ENCODE results near the gene REG3A.

REG3A gene

DNA sequence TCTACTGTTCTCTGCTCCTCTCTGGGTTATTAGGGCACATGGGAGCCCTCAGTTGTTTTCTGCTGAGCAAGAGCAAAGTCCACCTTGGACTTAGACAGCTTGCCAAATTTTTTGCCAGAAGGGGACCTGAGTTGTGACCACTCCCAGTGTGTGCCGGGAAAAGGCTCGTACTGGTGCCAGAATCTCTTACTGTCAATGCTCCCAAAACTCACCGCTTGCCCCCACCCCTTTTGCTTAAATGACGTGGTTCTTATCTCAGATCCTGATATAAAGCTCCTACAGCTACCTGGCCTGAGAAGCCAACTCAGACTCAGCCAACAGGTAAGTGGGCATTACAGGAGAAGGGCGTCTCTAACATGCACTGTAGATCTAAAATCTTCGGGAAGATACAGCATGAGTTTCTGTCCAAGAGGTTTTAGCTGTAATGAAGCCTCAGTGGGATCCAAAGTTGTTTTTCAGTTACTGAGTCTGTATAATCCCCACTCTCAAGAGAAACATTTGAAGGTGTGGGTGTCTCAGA, 39.3 kb downstream of the REG3A start, which contains the start of gene REG1A:
REG1A (plus strand) TSS at position 295 of the 520 bp plus-strand sequence. CDS start 374 bp downstream, outside the sequence.
- DNase-seq = no peak

DNA sequence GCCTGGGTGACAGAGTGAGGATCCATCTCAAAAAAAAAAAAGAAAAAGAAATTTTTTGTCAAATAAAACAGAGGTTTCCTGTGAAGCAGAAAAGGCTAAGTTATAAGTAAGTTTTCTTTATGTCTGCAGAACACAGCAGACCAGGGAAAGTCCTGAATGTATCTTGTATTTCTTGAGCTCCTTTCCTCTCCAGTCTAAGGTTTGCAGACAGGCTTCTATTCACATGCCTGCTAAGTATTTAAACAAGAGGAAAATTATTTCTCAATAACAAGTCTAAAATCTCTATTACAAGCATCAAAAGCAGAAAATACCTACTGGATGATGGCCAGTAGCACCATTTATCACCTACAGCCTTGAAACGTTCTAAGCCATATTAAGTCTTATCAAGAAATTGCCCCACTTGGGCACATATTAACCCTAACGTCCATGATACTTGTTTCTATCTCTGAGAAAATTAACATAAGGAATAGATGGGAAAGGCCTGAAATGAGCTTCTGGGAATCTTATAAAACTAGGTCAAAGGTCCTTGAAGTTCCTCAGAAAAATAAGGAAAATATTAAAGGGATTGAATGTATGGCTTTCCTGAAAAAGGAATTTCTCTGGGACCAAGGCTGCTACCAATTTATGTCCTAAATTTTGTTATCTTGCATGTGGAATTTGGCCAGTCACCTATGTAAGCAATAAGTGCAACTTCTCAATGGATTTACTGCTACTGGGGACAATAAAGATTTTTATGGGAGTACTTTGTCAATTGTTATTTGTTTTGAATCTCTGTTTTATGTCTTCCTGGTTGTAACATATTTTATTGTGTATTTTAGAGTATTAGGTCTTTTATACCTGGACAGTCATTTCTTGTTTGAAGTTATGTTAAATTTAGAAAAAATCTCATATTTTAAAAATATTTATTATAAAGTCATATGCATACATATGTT, 42.3 kb downstream of the REG3A start:
- DNase-seq = no peak

DNA sequence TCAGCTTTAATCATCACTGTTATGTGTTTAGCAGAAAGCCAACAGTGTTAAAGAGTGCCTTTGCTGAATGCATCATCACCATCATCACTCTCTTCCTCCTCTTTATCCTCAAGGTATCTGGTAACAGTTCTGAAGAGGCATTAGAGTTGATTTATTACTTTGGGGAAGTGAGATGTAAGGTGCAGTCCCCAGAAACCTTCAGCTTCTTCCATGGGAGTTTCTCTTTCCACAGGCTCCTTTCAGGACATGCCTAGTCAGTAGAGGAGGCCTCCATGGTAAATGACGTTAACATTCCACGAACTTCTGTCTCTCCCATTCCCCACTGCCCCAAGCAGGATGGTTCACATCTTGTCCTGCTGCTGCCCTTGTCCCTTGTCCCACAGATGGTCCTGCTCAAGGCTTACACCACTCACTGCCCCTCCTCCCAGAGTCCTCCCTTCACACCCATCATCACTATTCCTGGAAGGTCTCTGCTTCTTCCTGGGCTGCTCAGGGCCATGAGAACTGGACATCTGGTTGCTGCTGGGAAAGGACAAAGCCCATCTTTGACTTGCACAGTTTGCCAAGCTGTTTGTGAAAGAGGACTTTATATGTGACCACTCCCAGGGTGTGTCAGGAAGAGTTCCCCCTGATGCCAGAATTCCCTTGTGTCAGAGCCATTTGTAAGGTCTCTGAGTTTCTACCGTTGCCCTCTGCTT, 44.6 kb downstream of the REG3A start:
- no peak for DNase-seq

DNA sequence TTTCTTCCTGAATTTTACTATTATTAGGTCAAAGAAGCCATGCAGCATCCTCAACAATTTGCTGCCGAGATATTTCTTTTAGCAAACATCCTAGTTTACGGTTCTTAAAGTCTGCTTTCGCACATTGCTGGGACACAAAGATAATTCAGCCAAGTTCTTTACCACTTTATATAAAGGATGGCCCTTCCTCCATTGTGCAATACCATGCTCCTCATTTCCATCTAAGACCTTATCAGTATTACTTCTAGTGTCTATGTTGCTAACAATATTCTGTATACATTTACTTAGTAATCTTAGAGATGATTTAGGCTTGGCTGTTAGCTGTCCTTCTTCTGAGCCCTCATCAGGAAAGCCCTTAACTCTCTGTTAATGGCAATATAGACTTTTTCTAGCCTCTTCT, 47.3 kb downstream of the REG3A start:
- DNase-seq = no peak
